NCI-H226 (cell line): ENCODE measurements around the gene GIT2.
A peak's percentile ranks its signal among the peaks of the same experiment; 100 is the strongest.

ENCODE experiments used
- DNase-seq: peaks from one replicate; pipeline ENCODE4 v3.0.0-alpha.2; 2015

Gene GIT2

GRCh38 chr12:109885616-109886015 lies 110.6 kb downstream of the GIT2 start:
- peak; percentile 81 for DNase-seq

GRCh38 chr12:109883461-109883860 lies 112.7 kb downstream of the GIT2 start:
- peak; percentile 24 for DNase-seq

GRCh38 chr12:109881752-109882151 lies 114.4 kb downstream of the GIT2 start:
- DNase-seq, result no peak

- no peak for DNase-seq
These were observed 115.2 kb downstream of the GIT2 start for GRCh38 chr12:109880938-109881337.

GRCh38 chr12:109880043-109880931 lies 115.9 kb downstream of the GIT2 start, which contains the start of gene GLTP:
TSS of gene GLTP (minus strand) at chr12:109880541. CDS start at chr12:109880374, 167 bp downstream.
- DNase-seq, result peak; percentile 72
